ENCODE measurements around the gene MYH9.

Gene MYH9

DNA sequence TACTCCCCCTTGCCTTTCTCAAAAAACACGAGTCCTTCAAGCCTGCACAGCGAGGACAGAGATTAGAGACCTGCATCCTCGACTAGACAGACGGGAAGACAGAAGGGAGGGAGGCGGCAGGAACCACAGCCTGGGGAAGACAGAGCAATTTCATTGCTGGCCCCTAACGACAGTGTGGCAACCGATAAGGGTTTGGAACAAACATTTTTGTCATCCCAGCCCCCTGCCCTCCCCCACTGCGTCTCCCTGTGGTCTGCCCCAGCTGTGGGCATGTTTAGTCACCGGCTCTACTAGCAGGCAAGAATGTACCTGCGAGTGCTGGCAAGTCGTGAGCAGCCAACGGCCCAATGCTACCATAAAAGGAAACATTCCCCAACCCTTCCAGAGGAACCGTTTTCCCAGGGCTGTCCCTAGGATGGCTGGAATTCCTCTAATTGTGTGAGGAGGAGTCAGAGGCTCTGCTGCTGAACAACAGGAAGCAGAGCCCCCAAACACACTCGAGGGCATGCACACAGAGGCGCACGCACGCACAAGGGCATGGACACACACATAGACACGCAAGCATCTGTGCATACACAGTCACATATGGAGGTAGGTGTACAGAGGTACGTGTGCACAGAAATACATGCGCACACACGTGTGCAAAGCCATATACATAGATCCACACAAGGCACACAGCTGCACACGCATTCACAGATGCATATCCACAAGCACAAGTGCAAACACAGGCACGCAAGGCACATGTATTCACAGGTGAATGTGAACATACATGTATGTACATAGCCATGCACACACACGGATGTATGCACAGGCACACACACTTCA is 58.3 kb downstream of the MYH9 start:
- DNase-seq, result peak; percentile 89

- peak; percentile 52 for DNase-seq
Observed at GRCh38 chr22:36328635-36329253, 59.0 kb downstream of the MYH9 start.

- no peak for DNase-seq
Observed at GRCh38 chr22:36327922-36328551, 59.7 kb downstream of the MYH9 start.

- no peak for DNase-seq
Observed at GRCh38 chr22:36326178-36327161, 61.3 kb downstream of the MYH9 start.

DNA sequence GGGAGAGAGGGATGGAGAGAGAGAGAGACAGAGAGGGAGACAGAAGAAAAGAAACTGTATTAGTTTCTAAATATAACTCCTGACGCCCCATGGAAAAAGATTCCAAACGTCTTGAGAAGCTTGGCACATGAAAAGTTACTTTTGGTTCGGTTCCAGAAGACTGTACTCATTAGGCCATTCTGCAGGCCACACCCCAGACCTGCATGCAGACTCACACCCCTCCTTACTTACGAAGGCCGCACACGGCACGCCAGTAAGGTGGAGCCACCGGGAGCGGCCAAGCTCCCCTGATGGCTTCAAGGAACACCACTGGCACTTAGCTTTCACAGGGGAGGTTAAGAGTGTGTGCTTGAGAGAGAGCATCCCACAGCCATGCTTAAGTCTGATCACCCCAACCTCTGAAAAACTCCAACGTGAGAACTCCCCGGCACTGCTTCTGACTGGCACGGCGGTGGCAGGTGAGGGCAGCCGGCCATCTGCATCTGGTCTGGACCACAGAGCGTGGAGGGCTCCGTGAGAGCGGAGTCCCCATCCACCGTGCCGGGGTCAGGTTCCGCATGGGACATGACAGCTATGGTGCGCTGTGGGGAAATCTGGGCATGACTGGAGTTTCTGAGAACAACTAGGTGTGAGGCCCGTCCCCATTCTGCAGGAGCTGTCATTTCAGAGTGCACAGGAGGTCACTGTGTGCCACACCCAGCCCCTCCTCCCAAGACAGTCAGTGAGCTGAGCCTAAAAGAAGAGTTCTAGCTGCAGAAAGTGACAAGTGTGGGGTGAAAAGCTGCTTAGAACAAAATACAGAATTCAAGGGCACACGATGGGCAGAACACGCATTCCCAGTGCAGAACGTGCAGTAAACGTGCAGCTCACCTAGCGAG is 62.4 kb downstream of the MYH9 start:
- no peak for DNase-seq

GRCh38 chr22:36324414-36324813 is 63.4 kb downstream of the MYH9 start:
- DNase-seq, result no peak

DNA sequence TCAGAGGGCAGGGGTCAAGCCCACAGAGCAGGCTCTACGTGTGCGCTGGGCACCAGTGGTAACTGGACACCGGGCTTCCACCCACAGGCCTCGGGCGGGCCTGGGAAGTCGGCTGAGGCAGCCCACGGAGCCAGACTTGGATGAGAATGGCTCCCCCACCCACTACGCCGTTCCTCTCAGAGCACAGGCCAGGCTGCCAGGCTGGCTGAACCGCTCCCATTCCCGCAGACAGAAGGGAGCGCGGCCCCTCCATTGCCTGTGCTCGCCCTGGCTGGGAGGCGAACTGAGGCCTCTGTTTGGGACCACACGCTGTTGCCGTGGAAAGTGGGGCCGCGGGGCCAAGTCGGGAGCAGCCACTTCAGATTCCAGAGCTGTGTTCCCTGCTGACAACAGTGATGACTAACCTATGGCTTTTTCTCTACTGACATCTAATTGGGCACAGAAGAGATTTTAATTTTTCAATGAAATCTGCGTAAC is 63.9 kb downstream of the MYH9 start:
- no peak for DNase-seq

GRCh38 chr22:36323182-36323854 is 64.4 kb downstream of the MYH9 start:
- no peak for DNase-seq

DNA sequence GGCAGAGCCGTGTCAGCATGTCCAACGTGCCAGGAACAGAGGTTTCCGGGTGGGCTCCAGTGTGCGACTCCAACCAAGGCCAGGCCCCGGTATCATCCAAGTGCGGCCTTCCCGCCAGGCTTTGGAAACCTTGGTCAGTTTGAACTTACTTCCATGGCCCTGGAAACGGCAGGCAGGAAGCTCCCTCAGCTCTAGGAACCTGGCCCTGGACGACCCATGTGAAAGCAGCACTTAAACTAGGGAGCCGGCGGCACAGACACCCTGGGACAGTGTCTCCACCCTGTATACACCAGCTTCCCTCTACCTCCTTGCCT is 65.2 kb downstream of the MYH9 start:
- DNase-seq, result no peak

DNA sequence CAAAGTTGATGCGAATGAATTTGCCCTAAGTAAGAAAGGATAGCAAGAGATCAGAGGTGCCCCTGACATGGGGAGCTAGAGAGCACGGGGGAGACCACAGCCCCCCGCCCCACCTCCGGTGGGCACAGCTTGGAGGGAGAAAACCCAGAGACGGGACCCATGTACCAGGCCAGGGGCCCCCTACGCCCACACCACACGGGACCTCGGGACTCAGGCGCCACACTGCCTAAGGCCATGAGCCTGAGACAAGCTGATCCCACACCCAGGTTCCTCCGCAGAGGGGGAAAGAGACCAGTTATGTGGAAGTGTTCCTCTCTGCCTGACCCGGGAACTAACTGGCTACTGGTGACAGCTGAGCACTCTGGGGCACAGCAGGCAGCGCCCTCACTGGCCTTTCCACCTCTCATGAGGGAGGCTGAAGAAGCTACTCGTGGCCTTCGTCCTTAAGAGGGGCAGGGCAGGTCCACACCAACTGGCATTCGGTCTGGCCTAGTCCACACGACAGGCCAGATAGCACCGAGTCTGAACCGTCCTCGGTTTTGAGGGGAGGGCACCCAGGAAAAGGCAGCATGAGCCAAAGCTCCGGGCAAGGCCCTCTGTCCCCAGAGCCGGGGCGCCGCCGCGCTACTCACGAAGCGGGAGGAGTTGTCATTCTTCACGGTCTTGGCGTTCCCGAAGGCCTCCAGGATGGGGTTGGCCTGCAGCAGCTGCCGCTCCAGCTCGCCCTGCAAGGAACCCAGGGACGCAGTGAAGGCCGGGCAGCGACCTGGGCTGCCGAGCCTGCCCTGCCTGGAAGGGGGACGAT is 65.8 kb downstream of the MYH9 start:
- no peak for DNase-seq

DNA sequence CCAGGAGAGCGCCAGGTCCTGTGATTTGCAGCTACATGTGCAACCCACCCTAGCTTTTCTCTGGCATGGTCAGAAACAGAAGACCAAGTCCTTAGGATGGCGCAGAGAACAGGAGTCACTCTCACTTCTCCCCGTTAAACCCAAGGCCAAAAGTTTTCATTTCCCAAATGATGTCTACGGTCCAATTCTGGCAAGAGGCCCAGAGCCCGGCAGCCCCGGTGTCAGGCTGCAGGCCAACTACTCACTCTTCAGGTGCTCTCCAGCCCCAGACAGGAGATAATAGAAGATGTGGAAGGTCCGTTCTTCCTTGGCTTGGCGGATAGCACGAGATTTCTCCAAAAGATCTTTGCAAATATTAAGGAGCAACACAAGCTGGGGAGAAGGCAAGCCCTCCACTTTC is 67.2 kb downstream of the MYH9 start:
- no peak for DNase-seq

DNA sequence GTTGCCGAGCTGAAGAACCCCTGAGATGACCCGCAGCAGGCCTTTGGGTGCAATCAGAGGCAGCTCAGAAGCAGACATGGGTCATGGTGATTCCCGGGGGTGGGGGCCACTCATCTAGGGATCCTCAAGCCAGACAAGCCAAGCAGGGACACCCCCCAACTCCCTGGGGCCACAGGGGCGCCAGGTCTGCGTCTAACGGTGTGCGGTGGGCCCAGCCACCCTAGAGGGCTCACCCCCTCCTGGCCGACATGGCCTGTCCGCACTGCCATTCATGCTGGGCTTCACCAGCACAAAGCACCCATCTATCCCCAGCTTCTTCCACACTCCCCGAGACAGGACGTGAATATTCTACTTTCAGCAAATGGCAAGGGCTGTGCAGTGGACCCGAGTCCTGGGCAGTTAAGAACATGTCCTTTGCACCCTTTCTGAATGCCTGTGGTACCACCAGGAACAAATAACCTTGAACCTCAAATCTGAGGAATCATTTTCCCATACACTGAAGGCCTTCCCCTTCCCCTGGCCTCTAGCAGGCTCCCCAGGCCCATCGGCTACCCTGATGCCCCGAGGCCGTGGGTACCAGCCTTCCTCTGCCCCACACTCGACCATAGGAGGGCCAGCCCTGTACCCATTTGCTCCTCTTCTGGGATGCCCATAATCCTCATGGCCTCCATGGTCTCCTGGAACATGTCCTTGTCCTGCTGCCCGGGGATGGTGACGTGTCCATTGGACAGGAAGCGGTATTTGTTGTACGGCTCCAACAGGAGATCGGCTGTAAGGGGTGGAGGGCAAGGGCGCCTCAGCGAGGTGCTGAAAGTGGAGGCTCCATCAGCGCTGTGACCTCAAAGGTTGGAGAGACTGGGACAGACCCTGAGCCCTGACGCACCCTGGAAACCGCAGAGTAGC is 67.9 kb downstream of the MYH9 start:
- DNase-seq, result no peak

DNA sequence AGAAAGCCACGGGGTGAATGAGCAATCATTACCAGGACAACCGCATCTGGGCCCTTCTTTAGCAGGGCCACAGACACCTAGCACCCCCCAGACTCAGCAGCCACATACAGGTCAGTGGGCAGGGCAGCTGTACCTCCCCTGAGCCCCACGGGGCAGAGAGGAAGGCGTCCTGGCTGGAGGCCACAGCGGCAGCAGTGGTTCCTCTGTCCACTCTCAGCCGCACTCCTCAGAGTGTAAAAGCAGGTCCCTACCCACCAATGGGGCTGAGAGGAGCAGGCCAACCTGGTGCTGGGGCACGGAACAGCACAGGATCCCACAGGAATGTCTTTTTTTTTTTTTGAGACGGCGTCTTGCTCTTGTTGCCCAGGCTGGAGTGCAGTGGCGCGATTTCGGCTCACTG is 69.3 kb downstream of the MYH9 start:
- DNase-seq, result no peak

GRCh38 chr22:36317658-36318271 is 70.0 kb downstream of the MYH9 start:
- no peak for DNase-seq

- no peak for DNase-seq
Observed at GRCh38 chr22:36316419-36316818, 71.3 kb downstream of the MYH9 start.

- DNase-seq, result no peak
Observed at GRCh38 chr22:36315325-36315724, 72.4 kb downstream of the MYH9 start.

DNA sequence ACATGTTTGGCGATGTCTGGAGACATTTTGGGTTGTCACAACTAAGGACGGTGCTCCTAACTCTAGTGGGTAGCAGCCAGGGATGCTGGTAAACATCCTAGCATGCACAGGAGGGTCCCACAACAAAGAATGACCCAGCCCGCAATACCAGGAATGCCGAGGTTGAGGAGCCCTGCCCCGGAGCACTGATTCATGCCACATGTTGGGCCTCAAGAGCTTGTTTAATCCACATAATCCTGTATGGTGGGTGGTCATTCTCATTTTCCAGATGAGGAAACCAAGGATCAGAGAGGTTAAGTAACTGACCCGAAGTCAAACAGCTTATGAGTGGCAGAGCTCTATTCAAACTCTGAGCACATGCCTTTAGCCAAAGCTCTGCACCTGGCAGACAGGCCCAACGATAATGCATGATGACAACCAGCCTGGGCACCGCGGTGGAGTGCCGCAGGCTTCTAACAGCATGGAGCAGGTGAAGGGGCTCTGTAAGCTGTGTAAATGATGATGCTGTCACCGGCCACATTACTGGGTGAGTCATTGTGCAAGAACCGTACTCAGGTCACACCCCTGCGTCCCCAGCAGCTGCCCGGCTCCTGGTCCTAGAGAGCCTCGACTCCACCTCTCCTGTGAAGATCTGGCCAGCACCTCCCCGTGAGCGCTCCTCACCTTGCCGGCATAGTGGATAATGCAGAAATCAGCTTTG is 76.2 kb downstream of the MYH9 start:
- DNase-seq, result no peak

GRCh38 chr22:36308880-36309279 is 78.9 kb downstream of the MYH9 start:
- no peak for DNase-seq

Measured in activated CD4-positive, alpha-beta T cell treated with anti-CD3 and anti-CD28 coated beads, Interleukin-2, amount 50 U/mL, for 16 hours (primary cell).